Fibroblast of gingiva (primary cell): ENCODE data around the gene ZCCHC10.
"Not testable (repeated sequence)": the region's sequence is repeated elsewhere in the genome, so short reads cannot be mapped to it uniquely, and the experiment has no call there.

ENCODE experiments used
- DNase-seq: peaks from one replicate; pipeline ENCODE4 v3.0.0-alpha.2; 2011; ENCODE audit warnings: low read depth

The ZCCHC10 gene

GRCh38 chr5:132976852-132977251, 49.5 kb downstream of the ZCCHC10 start:
- DNase-seq, result no peak

- not testable (repeated sequence) for DNase-seq
Measured at GRCh38 chr5:132972436-132972828, 53.9 kb downstream of the ZCCHC10 start.

DNA sequence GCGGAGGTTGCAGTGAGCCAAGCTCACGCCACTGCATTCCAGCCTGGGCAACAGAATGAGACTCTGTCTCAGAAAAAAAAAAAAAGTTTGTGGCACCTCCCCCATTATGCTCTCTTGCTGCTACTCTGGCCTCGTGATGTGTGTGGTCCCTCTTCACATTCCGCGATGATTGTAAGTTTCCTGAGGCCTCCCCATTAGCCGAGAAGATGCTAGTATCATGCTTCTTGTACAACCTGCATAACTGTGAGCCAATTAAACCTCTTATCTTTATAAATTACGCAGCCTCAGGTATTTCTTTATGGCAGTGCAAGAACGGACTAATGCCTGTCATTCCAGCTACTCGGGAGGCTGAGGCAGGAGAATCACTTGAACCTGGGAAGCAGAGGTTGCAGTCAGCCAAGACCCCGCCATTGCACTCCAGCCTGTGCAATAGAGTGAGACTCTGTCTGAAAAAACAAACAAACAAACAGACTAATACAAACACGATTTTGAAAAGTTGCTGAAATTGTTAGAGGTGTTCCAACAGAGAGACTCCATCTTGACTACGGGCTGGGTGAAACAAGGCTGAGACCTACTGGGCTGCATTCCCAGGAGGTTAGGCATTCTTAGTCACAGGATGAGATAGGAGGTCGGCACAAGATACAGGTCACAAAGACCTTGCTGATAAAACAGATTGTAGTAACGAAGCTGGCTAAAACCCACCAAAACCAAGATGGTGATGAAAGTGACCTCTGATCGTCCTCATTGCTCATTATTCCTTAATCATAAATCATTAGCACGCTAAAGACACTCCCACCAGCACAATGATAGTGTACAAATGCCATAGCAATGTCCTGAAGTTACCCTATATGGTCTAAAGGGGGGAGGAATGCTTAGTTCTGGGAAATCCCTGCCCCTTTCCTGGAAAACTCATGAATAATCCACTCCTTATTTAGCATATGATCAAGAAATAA, 54.6 kb downstream of the ZCCHC10 start:
- DNase-seq, result no peak

DNA sequence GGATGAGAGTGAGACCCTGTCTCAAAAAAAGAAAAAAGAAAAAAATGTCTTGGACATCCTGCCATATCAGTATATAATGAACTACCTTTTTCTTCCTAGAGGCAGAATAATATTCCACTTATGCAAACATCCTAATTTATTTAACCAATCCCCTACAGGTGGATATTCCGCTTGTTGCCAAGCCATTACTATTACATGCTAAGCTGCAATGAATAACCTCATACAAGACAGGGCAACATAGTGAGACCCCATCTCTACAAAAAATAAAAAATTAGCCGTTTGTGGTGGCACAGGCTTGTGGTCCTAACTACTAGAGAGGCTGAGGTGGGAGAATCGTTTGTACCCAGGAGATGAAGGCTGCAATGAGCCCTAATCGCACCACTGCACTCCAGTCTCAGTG, 61.2 kb downstream of the ZCCHC10 start:
- no peak for DNase-seq

DNA sequence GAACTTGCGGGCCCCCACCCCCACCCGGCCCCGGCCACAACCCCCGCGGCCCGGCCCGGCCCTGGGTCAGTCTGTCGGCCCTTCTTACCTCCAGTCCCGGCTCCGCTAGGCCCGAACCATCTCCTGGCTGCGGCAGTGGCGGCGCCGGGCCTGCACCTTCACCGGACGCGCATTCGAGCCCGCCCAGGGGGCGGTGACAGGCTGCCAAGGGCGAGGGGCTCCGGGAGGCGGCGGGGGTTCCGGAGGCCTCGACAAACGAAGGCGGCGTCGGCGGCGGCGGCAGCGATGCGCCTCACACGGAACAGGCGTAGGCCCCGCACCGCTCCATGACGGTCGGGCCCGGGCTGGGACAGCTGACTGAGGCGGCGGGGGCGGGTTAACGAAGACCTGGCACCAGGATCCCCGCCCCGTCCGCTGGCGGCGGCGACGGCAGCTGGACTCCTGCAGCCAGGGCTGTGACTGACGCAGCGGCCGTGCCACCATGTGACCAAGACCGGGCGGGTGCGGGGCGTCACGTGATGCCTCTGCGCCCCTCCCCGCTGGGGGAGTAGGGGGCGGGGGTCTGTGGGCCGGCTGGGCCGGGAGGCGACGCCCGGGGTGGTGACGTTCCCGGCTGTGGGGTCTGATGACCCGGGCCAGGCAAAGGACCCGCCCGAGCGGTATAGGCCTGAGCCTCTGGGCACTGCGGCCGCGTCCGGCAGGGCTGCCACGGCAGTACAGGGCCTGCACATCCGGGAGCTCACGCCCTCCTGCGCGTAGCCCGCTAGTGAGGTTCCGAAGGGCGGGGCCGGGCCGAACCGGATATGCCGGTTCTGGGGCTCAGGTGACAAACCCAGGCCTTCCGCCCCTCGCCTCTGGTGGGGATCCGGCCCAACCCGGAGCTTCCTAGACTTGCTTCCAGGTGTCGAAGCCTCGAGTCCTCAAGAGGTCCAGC, 62.9 kb downstream of the ZCCHC10 start, which contains the start of gene AFF4:
TSS of gene AFF4 (minus strand) at position 464 of the 934 bp plus-strand sequence. CDS start 26,445 bp downstream, outside the sequence.
- DNase-seq, result peak; percentile 98

GRCh38 chr5:132962429-132963021, 63.8 kb downstream of the ZCCHC10 start:
- DNase-seq, result peak; percentile 63

DNA sequence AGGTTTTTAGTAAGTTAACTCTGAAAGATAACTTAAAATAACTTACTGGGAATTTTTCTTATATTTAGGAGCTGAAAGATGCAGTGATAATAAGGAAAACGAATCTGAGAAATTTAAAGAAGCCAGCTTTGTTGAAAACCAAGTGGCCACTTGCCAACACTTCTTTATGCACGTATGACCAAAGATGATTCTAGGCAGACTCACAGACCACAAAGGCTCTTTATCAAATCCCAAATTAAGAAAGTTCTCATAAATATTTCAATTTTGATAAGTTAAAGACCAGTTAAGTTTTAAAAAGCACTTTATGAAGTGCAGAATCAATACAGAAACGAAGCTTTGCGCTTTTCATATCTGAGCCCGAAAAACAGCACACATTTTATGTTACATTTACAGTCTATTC, 64.5 kb downstream of the ZCCHC10 start:
- DNase-seq, result peak; percentile 36

GRCh38 chr5:132961123-132961815, 65.1 kb downstream of the ZCCHC10 start:
- not testable (repeated sequence) for DNase-seq

- not testable (repeated sequence) for DNase-seq
Measured at GRCh38 chr5:132956166-132956799, 70.1 kb downstream of the ZCCHC10 start.

GRCh38 chr5:132953710-132954109, 72.6 kb downstream of the ZCCHC10 start:
- no peak for DNase-seq

DNA sequence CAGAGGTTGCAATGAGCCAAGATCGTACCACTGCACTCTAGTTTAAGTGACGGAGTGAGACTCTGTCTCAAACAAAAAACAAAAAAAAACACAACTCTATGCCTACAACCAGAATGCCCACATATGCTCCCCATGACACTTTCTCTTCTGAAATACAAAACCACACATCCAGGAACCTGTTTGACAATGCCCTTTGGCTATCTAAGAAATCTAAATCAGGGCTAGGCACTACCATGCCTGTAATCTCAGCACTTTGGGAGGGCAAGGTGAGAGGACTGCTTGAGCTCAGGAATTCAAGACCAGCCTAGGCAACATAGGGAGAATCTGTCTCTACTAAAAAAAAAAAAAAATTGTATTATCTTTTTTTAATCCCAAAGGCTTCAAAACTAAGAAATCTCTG, 73.5 kb downstream of the ZCCHC10 start:
- DNase-seq, result no peak

DNA sequence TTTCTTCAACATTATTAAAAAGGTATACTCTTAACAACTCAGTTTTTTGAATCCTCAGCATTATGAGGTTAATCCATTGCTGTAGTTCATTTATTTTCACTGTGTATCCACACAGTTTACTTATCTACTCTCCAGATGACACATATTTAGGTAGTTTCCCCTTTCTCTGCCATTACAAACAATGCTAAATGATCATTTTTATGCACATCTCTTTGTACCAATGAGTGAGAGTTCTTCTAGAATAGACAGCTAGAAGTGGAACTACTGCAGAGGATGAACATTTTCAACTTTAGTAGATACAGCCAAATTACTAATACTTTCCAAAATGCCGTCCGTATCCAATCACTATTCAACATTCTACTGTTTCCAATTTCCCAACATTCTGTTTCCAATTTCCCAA, 74.5 kb downstream of the ZCCHC10 start:
- peak; percentile 41 for DNase-seq

GRCh38 chr5:132949136-132949535, 77.2 kb downstream of the ZCCHC10 start:
- DNase-seq, result no peak

GRCh38 chr5:132947671-132948070, 78.7 kb downstream of the ZCCHC10 start:
- no peak for DNase-seq
